IMR-90 (cell line): ENCODE data around the gene KCNAB2. TPM values are rescaled to one million over a fixed set of nuclear protein-coding genes. Genes with fewer than 3 reads are reported as not detected.

Source experiments
- ATAC-seq: fragments of 200-7000 bp; cut with Tn5 transposase; 2 replicates; pipeline ENCODE4 v1.9.1; 2020; ENCODE audit warnings: low read depth, mild to moderate bottlenecking, moderate library complexity
- BruUV-seq: library from RNA; stranded (reverse); fragments of 400-500 nt; replicated peaks from 2 replicates; lab custom pipeline; 2021; lab: Mats Ljungman, UMichigan
- CTCF ChIA-PET: fragments of 300-600 bp; formaldehyde crosslinking; extraction: SDS; loops from one replicate; lab custom pipeline; 2021; ENCODE audit warnings: antibody characterized with exemption; lab: Yijun Ruan, JAX
- POLR2A ChIA-PET: fragments of 300-600 bp; sonication (Branson Sonifier 250); formaldehyde crosslinking; loops from one replicate; lab custom pipeline; 2022; ENCODE audit warnings: antibody characterized with exemption; ENCODE audit not compliant: unreplicated experiment; lab: Charles Lee
- DNase-seq: peaks from one replicate; pipeline ENCODE4 v3.0.0; 2013
- H2AFZ ChIP-seq: replicated peaks from 2 replicates; pipeline ENCODE3; 2013; ENCODE audit warnings: low read length, mild to moderate bottlenecking; ENCODE audit not compliant: poor library complexity
- H2AK5ac ChIP-seq: 2 replicates; pipeline ENCODE4 v1.6.1; 2013; ENCODE audit warnings: low read depth, low read length, inconsistent platforms
- H2AK9ac ChIP-seq: replicated peaks from 2 replicates; pipeline ENCODE3; 2013; ENCODE audit warnings: mild to moderate bottlenecking, low read depth, low read length, moderate library complexity; ENCODE audit not compliant: poor library complexity
- H2BK120ac ChIP-seq: 2 replicates; pipeline ENCODE4 v1.6.1; 2013; ENCODE audit warnings: low read depth, low read length, inconsistent platforms
- H2BK15ac ChIP-seq: 3 replicates; pipeline ENCODE4 v1.6.1; 2013; ENCODE audit warnings: low read depth, low read length, inconsistent platforms
- H2BK20ac ChIP-seq: 2 replicates; pipeline ENCODE4 v1.6.1; 2013; ENCODE audit warnings: low read depth, mild to moderate bottlenecking, inconsistent platforms, low read length, moderate library complexity
- H2BK5ac ChIP-seq: 2 replicates; pipeline ENCODE4 v1.6.1; 2013; ENCODE audit warnings: mild to moderate bottlenecking, low read depth, low read length, inconsistent platforms; ENCODE audit not compliant: poor library complexity, severe bottlenecking
- H3K14ac ChIP-seq: replicated peaks from 2 replicates; pipeline ENCODE4 v1.6.1; 2013; ENCODE audit warnings: low read depth, low read length, inconsistent platforms
- H3K18ac ChIP-seq: 2 replicates; pipeline ENCODE4 v1.6.1; 2013; ENCODE audit warnings: low read depth, low read length, control low read depth
- H3K23ac ChIP-seq: 2 replicates; pipeline ENCODE4 v1.6.1; 2013; ENCODE audit warnings: low read depth, low read length, inconsistent platforms
- H3K27ac ChIP-seq: 2 replicates; pipeline ENCODE4 v1.5.1; 2013; ENCODE audit warnings: mild to moderate bottlenecking, control low read depth, low read length; ENCODE audit not compliant: insufficient read depth
- H3K27me3 ChIP-seq: 2 replicates; pipeline ENCODE4 v1.6.1; 2013; ENCODE audit warnings: low read length; ENCODE audit not compliant: control insufficient read depth, insufficient read depth
- H3K36me3 ChIP-seq: 2 replicates; pipeline ENCODE4 v1.6.1; 2013; ENCODE audit warnings: low read length, mixed read lengths; ENCODE audit not compliant: control insufficient read depth, insufficient read depth
- H3K4ac ChIP-seq: 2 replicates; pipeline ENCODE4 v1.6.1; 2013; ENCODE audit warnings: low read depth, low read length, inconsistent platforms
- H3K4me1 ChIP-seq: 2 replicates; pipeline ENCODE4 v1.6.1; 2013; ENCODE audit warnings: low read length, mixed read lengths; ENCODE audit not compliant: control insufficient read depth, insufficient read depth
- H3K4me2 ChIP-seq: 2 replicates; pipeline ENCODE4 v1.6.1; 2013; ENCODE audit warnings: low read depth, mild to moderate bottlenecking, control low read depth, low read length, moderate library complexity
- H3K4me3 ChIP-seq: 2 replicates; pipeline ENCODE4 v1.5.1; 2013; ENCODE audit warnings: low read depth, mild to moderate bottlenecking, control low read depth, low read length, moderate library complexity; ENCODE audit not compliant: insufficient read depth
- H3K56ac ChIP-seq: 2 replicates; pipeline ENCODE4 v1.6.1; 2013; ENCODE audit warnings: low read length, inconsistent platforms; ENCODE audit not compliant: insufficient read depth; ENCODE audit errors: extremely low read depth
- H3K79me1 ChIP-seq, 2 experiments: 2 replicates each; pipeline ENCODE4 v1.6.1; 2013; ENCODE audit warnings: low read length in 2 of 2, inconsistent platforms in 1 of 2, low read depth in 1 of 2
- H3K9ac ChIP-seq: 2 replicates; pipeline ENCODE4 v1.6.1; 2013; ENCODE audit warnings: low read depth, low read length, control low read depth
- H3K9me1 ChIP-seq: 2 replicates; pipeline ENCODE4 v1.6.1; 2013; ENCODE audit warnings: low read length, inconsistent platforms; ENCODE audit not compliant: insufficient read depth
- H3K9me3 ChIP-seq: 2 replicates; pipeline ENCODE4 v1.6.1; 2013; ENCODE audit warnings: low read length; ENCODE audit not compliant: control insufficient read depth, insufficient read depth
- H4K20me1 ChIP-seq: 2 replicates; pipeline ENCODE4 v1.6.1; 2013; ENCODE audit warnings: low read length, inconsistent platforms; ENCODE audit not compliant: insufficient read depth
- H4K5ac ChIP-seq: 2 replicates; pipeline ENCODE4 v1.6.1; 2013; ENCODE audit warnings: mild to moderate bottlenecking, low read depth, low read length, control low read depth
- H4K8ac ChIP-seq, 2 experiments: 2 replicates each; pipeline ENCODE4 v1.6.1; 2013; ENCODE audit warnings: low read depth in 2 of 2, low read length in 2 of 2, control low read depth in 1 of 2, inconsistent platforms in 1 of 2
- H4K91ac ChIP-seq: 2 replicates; pipeline ENCODE4 v1.6.1; 2013; ENCODE audit warnings: low read depth, low read length, inconsistent platforms; ENCODE audit not compliant: insufficient read depth
- RFX5 ChIP-seq: IDR thresholded peaks from 2 replicates; pipeline ENCODE4 v1.8.0; 2012; ENCODE audit warnings: low read depth, mild to moderate bottlenecking, low read length, moderate library complexity
- WGBS, 2 experiments: methylation state at CpG; one replicate each; pipeline versions ENCODE4 v1.1.5 to v1.1.7; 2013; ENCODE audit warnings: missing lambda C conversion rate in 2 of 2; ENCODE audit not compliant: insufficient read length in 1 of 2; ENCODE audit errors: extremely low coverage in 2 of 2; 5-methylcytosine and 5-hydroxymethylcytosine counted together
- dilution Hi-C: fragments of 300-500 bp; cut with HindIII; formaldehyde crosslinking; loops from one replicate; pipeline ENCODE4 v1.14.3; 2018; ENCODE audit warnings: low sequenced_read_pairs; ENCODE audit not compliant: unreplicated experiment
- in situ Hi-C: fragments of 300-500 bp; cut with MboI; formaldehyde crosslinking; loops from 3 replicates; pipeline ENCODE4 v1.14.3; 2019; ENCODE audit warnings: low sequenced_read_pairs, inconsistent platforms, mixed read lengths
- intact Hi-C: fragments of 100-400 bp; cut with micrococcal nuclease; formaldehyde crosslinking; loops from 2 replicates; pipeline ENCODE4 v1.10.0; 2022
- polyA plus RNA-seq, 3 experiments: library from polyadenylated mRNA; depleted of rRNA; stranded (reverse); fragments of >200 nt; gene quantifications; 2 replicates each; pipeline ENCODE4 v1.2.3, GENCODE V29; 2012; ENCODE audit warnings: low replicate concordance in 1 of 3
- total RNA-seq: library from RNA; depleted of rRNA; stranded (reverse); fragments of >200 nt; gene quantifications from 2 replicates; pipeline ENCODE4 v1.2.3, GENCODE V29; 2012
- TF ChIP-seq, protein P1 (sequence below): fragments of 150-350 bp; IDR thresholded peaks from 2 replicates; pipeline ENCODE4 v1.6.1; 2017; ENCODE audit warnings: mild to moderate bottlenecking, antibody characterized with exemption, low read length, low read depth

Gene KCNAB2
- total and polyA plus RNA-seq, 2 of the 4 experiments (the other 2 are of a cell fraction): 1.3 to 4.2 TPM

DNA sequence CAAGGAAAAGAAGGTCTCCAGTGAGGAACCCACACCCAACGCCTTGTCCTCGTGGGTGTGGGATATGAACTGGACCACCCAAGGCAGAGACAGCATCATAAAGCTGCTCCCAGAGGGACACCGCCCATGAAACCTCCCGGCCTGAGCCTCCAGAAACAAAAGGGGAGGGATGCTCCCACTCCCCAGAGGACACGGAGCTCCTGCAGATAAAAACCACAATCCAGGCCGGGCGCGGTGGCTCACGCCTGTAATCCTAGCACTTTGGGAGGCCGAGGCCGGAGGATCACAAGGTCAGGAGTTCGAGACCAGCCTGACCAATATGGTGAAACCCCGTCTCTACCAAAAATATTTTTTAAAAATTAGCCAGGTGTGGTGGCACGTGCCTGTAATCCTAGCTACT is 68.1 kb downstream of the KCNAB2 start:
- intact Hi-C loops: no loop called here
- in situ Hi-C loops: no loop called here
- BruUV-seq: no TSS peak

More for the DNA sequence above, 68.1 kb downstream of the KCNAB2 start:
- H3K18ac ChIP-seq: no peak overlapping the region
- no peak overlapping the region for H3K4me2 ChIP-seq
- ATAC-seq (no peak), DNase-seq (no peak)
- no peaks in the 10 kb centered on the region for H4K20me1 ChIP-seq
- no peak for TF ChIP-seq RFX5
- TF ChIP-seq, protein P1, sequence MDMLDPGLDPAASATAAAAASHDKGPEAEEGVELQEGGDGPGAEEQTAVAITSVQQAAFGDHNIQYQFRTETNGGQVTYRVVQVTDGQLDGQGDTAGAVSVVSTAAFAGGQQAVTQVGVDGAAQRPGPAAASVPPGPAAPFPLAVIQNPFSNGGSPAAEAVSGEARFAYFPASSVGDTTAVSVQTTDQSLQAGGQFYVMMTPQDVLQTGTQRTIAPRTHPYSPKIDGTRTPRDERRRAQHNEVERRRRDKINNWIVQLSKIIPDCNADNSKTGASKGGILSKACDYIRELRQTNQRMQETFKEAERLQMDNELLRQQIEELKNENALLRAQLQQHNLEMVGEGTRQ: no peak
- no peak overlapping the region for H2BK20ac ChIP-seq
- POLR2A ChIA-PET: no interaction called here
- no peak overlapping the region for H3K4me3 ChIP-seq
- H4K91ac ChIP-seq: no peak overlapping the region
- H3K27ac ChIP-seq: no peak overlapping the region
- H2AFZ ChIP-seq: no peak overlapping the region
- H3K56ac ChIP-seq: no peak overlapping the region
- no peak overlapping the region for H2BK5ac ChIP-seq
- no peak overlapping the region for H4K8ac ChIP-seq
- H3K9me1 ChIP-seq: no peaks in the 10 kb centered on the region
- 80% methylated on average over 1 of the region's 14 CpGs; no CpG with 5 or more reads in 1 of the 2 experiments for WGBS, 2 experiments
- no peak overlapping the region for H3K23ac ChIP-seq
- peaks cover 11% of the 10 kb centered on the region; the same call in 1 of the 2 replicates for H3K27me3 ChIP-seq
- H3K36me3 ChIP-seq: no peaks in the 10 kb centered on the region
- H2BK15ac ChIP-seq: no peak overlapping the region
- H2BK120ac ChIP-seq: no peak overlapping the region
- H3K9ac ChIP-seq: no peak overlapping the region
- no peaks in the 10 kb centered on the region for H3K79me1 ChIP-seq
- H3K14ac ChIP-seq: no peak overlapping the region
- H4K5ac ChIP-seq: no peak overlapping the region
- H3K4ac ChIP-seq: no peak overlapping the region
- peaks cover 4% of the 10 kb centered on the region for H3K9me3 ChIP-seq
- no peak overlapping the region for H2AK9ac ChIP-seq
- CTCF ChIA-PET: interaction anchor here (0.6 kb wide), 1 partner anchor 112 kb away, joined by 5 read pairs; no protein-coding TSS in a partner anchor
- H3K4me1 ChIP-seq: peaks cover 4% of the 10 kb centered on the region
- dilution Hi-C loops: no loop called here
- H2AK5ac ChIP-seq: no peak overlapping the region
